ENCODE data around the gene HOXD10.

HOXD10 gene

GRCh38 chr2:176082525-176082823 is 34.1 kb upstream of the HOXD10 start:
- H3K9ac ChIP-seq = no peak overlapping the region
- no peak overlapping the region for H3K4me2 ChIP-seq
- H3K9me3 ChIP-seq = peaks cover 78% of the 10 kb centered on the region
- H3K27me3 ChIP-seq = peaks cover 100% of the 10 kb centered on the region
- H4K20me1 ChIP-seq = peaks cover 74% of the 10 kb centered on the region
- H3K4me1 ChIP-seq = 0 out of 2 replicates have a peak, but pooled peaks cover 7% of the 10 kb centered on the region
- no peak for TF ChIP-seq Cebpa-rat (IDR thresholded peaks at IDR 0.05)
- peak overlapping the region; percentile 38 for H3K4me3 ChIP-seq
- H3K27ac ChIP-seq = no peak overlapping the region
- H3K36me3 ChIP-seq = no peaks in the 10 kb centered on the region

DNA sequence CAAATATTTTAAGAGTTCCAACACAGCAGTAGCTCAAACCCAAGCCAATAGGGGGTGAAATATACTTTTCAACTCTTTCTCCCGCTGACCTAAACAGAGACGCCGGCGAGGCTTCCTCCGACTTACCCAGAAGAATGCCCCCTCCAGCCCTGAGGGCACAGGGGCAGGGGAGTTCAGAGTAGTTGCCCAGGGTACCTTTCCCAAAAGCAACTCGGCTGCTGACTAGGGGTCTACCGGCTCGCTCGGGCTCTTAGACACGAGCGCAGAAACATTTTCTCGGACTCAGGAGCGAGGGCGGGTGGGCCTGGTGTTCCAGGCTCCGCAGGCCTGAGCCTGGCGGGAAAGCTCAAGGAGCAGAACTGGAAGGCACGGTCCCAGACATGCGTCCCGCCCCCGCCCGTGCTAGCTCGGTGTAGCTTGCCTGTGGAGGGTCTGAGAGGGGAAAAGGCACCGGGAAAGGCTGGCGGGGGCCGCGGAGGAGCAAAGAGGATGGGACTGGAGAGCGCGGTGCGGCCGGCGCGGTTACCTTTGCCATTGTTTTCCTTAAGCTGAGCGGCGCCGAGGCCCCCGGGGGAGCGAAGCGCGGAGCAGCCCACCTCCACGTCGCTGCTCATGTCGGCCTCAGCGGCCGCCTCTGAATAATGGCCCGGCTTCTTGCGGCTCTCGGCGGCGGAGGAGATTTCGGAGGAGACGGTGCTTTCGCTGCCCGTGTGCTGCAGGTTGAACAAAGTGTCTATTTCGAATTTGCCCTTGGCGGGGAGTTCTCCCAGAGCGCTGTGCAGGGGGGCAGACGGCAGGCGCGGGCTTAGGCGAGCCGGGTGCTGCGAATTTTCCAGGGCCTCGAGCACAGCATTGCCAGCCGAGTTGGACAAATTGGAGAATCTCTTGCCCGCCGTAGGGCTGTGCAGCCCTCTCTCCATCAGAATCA is 33.5 kb upstream of the HOXD10 start:
- Histone ChIP-seq H3K4me2 (no peak overlapping the region), H3K4me1 (0 out of 2 replicates have a peak, but pooled peaks cover 7% of the 10 kb centered on the region), H3K36me3 (no peaks in the 10 kb centered on the region), H3K27ac (no peak overlapping the region), H4K20me1 (peaks cover 80% of the 10 kb centered on the region), H3K9ac (no peak overlapping the region), H3K27me3 (peaks cover 100% of the 10 kb centered on the region), H3K9me3 (peaks cover 78% of the 10 kb centered on the region), H3K4me3 (peak overlapping the region; percentile 38; the same call in 1 of the 2 replicates)
- no peak for TF ChIP-seq Cebpa-rat (IDR thresholded peaks at IDR 0.05)

DNA sequence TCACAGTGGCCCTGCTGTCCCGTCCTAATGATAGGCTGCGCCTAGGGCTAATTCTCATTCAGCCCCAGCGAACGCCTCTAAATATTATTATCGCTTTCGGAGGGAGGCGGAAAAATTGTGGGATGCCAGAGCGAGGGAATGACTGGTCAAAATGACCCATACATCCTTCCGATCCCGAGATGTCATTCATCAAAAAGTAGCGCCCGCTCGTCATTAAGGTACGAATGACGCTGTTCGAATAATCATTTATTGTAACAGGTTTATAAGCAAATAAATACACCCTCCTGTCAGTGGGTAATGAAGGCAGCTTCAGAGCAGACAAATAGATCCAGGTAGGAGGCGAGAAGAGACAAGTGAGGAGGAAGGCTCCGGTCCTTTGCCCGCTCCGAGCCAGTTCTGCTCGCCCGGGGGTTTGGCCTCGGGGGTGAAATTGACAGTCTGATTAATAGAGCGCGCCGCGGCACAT is 32.7 kb upstream of the HOXD10 start, which contains the start of gene EVX2:
Gene EVX2 (minus strand): TSS at position 167 of the 466 bp plus-strand sequence. CDS start 186 bp downstream, outside the sequence.
- H3K36me3 ChIP-seq = no peaks in the 10 kb centered on the region
- no peak for TF ChIP-seq Cebpa-rat (IDR thresholded peaks at IDR 0.05)
- H4K20me1 ChIP-seq = peaks cover 83% of the 10 kb centered on the region
- H3K27me3 ChIP-seq = peaks cover 100% of the 10 kb centered on the region
- peaks cover 76% of the 10 kb centered on the region for H3K9me3 ChIP-seq
- H3K4me3 ChIP-seq = 0 out of 2 replicates have a peak within 1 kb of the TSS, but pooled peaks have one; percentile 38
- H3K4me1 ChIP-seq = 0 out of 2 replicates have a peak, but pooled peaks cover 7% of the 10 kb centered on the region
- H3K4me2 ChIP-seq = no peak within 1 kb of the TSS
- H3K9ac ChIP-seq = no peak within 1 kb of the TSS
- no peak within 1 kb of the TSS for H3K27ac ChIP-seq

DNA sequence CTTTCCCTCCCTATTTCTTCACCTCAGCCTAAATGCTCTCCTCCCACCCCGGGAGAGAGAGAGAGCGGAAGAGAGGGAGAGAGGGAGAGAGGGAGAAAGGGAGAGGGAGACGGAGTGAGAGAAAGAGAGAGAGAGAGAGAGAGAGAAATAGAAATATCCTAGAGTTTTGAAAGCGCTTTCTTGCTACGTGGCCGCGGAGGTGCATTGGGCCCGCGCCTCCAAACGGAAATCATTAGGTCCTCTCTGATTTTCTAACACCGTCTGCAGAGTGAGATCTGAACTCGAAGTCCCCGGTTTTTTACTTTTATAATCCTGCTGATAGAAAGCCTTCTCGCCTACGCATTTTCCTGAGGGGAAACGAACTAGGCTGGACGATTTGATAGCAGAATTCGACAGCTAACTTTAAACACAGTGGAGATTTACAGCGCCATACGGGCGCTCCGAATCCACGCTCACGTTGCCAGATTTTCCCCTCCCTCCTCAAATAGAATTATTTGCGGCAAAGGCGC is 31.9 kb upstream of the HOXD10 start:
- H3K9ac ChIP-seq = no peak overlapping the region
- no peak overlapping the region for H3K4me3 ChIP-seq
- H3K27ac ChIP-seq = no peak overlapping the region
- peaks cover 67% of the 10 kb centered on the region for H3K9me3 ChIP-seq
- H3K27me3 ChIP-seq = peaks cover 100% of the 10 kb centered on the region
- H3K4me2 ChIP-seq = no peak overlapping the region
- 0 out of 2 replicates have a peak, but pooled peaks cover 2% of the 10 kb centered on the region for H3K4me1 ChIP-seq
- peaks cover 83% of the 10 kb centered on the region for H4K20me1 ChIP-seq
- H3K36me3 ChIP-seq = no peaks in the 10 kb centered on the region
- TF ChIP-seq Cebpa-rat (IDR thresholded peaks at IDR 0.05) = no peak

- Histone ChIP-seq H3K9ac (no peak overlapping the region), H3K4me3 (no peak overlapping the region), H3K27ac (no peak overlapping the region), H3K4me2 (no peak overlapping the region), H3K4me1 (no peaks in the 10 kb centered on the region), H3K36me3 (no peaks in the 10 kb centered on the region), H3K27me3 (peaks cover 100% of the 10 kb centered on the region), H4K20me1 (peaks cover 86% of the 10 kb centered on the region), H3K9me3 (peaks cover 61% of the 10 kb centered on the region)
- TF ChIP-seq Cebpa-rat (IDR thresholded peaks at IDR 0.05) = no peak
Observed at GRCh38 chr2:176085120-176085788, 31.3 kb upstream of the HOXD10 start.

- H3K27ac ChIP-seq = no peak overlapping the region
Observed at GRCh38 chr2:176085861-176086771, 30.5 kb upstream of the HOXD10 start.

GRCh38 chr2:176087330-176088047 is 29.1 kb upstream of the HOXD10 start:
- Histone ChIP-seq H4K20me1 (peaks cover 95% of the 10 kb centered on the region), H3K9me3 (peaks cover 46% of the 10 kb centered on the region), H3K36me3 (no peaks in the 10 kb centered on the region), H3K27ac (no peak overlapping the region), H3K9ac (no peak overlapping the region), H3K27me3 (peaks cover 100% of the 10 kb centered on the region), H3K4me3 (no peak overlapping the region), H3K4me1 (no peaks in the 10 kb centered on the region), H3K4me2 (no peak overlapping the region)
- no peak for TF ChIP-seq Cebpa-rat (IDR thresholded peaks at IDR 0.05)

More at GRCh38 chr2:176085861-176086771, 30.5 kb upstream of the HOXD10 start:
- Histone ChIP-seq H3K4me1 (no peaks in the 10 kb centered on the region), H3K27me3 (peaks cover 100% of the 10 kb centered on the region), H3K36me3 (no peaks in the 10 kb centered on the region), H4K20me1 (peaks cover 87% of the 10 kb centered on the region), H3K9me3 (peaks cover 53% of the 10 kb centered on the region), H3K9ac (no peak overlapping the region), H3K4me3 (no peak overlapping the region), H3K4me2 (no peak overlapping the region)
- no peak for TF ChIP-seq Cebpa-rat (IDR thresholded peaks at IDR 0.05)

GRCh38 chr2:176088048-176088936 is 28.3 kb upstream of the HOXD10 start:
- H3K4me3 ChIP-seq = no peak overlapping the region
- H3K9ac ChIP-seq = no peak overlapping the region
- no peak overlapping the region for H3K4me2 ChIP-seq
- TF ChIP-seq Cebpa-rat (IDR thresholded peaks at IDR 0.05) = no peak
- no peak overlapping the region for H3K27ac ChIP-seq
- H3K4me1 ChIP-seq = no peaks in the 10 kb centered on the region
- peaks cover 46% of the 10 kb centered on the region for H3K9me3 ChIP-seq
- no peaks in the 10 kb centered on the region for H3K36me3 ChIP-seq
- peaks cover 97% of the 10 kb centered on the region for H4K20me1 ChIP-seq
- H3K27me3 ChIP-seq = peaks cover 100% of the 10 kb centered on the region

Data from BLaER1 (cell line).